ENCODE results near the gene ATP11A.

ATP11A gene

DNA sequence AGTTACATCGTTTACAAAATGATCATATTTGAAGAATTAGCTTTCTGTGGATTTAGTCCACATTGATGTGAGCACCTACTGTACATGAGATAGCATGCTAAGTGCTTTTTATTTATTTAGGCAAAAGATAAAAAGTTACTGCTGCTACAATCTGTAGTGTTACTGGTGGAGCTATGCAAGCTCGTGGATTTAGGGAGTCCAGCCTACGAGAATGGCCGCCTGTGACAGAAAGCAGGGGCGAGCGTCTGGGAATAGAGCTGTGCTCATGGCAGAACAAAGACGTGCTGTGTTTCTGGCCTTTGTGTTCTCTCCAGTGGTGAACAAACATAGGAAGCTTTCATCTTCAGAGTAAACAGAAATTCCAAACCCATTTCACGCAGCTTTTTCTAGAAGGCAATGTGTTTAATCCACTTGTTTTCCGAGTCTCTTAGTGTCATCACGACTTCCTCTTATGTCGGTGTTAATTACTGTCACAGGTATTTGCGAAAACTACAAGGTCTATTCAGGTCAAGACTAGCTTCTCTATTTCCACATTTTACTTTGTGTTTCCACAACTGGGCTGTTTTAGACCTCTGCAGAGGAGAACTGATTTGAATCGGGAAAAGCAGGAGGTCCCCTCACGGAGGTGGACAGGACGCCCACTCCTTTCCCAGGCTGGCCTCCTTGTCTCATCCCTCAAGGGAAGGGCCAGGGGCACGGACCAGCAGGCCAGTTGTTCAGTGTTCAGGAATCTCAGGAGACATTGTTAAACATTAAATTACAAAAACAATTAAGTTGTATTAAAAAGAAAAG is 67.3 kb downstream of the ATP11A start:
- no peak overlapping the region for H3K4me3 ChIP-seq (ENCODE audit: low read depth, low read length)
- TF ChIP-seq, protein P1, sequence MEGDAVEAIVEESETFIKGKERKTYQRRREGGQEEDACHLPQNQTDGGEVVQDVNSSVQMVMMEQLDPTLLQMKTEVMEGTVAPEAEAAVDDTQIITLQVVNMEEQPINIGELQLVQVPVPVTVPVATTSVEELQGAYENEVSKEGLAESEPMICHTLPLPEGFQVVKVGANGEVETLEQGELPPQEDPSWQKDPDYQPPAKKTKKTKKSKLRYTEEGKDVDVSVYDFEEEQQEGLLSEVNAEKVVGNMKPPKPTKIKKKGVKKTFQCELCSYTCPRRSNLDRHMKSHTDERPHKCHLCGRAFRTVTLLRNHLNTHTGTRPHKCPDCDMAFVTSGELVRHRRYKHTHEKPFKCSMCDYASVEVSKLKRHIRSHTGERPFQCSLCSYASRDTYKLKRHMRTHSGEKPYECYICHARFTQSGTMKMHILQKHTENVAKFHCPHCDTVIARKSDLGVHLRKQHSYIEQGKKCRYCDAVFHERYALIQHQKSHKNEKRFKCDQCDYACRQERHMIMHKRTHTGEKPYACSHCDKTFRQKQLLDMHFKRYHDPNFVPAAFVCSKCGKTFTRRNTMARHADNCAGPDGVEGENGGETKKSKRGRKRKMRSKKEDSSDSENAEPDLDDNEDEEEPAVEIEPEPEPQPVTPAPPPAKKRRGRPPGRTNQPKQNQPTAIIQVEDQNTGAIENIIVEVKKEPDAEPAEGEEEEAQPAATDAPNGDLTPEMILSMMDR (conservative IDR thresholded peaks at IDR 0.05; ENCODE audit: low read depth, low read length), result no peak
- DNase-seq (ENCODE audit: low read depth), result no peak

DNA sequence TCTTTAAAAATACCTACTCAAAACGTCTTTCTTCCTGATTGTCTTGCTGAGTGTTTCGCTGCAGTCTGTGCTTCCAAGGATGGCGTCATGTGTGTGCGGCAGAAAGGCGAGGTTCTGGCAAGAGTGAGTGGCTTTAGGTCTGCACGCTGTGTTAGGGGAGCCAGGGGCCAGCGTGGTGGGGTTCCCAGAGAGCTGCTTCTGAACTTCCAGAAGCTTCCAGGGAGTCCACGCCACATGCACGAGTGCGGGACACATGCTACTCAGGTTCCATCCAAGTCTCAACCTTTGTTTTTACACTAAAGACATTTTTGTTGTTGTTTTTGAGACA is 67.9 kb downstream of the ATP11A start:
- TF ChIP-seq, protein P1 (conservative IDR thresholded peaks at IDR 0.05; ENCODE audit: low read depth, low read length), result no peak
- DNase-seq (ENCODE audit: low read depth), result no peak
- no peak overlapping the region for H3K4me3 ChIP-seq (ENCODE audit: low read depth, low read length)

DNA sequence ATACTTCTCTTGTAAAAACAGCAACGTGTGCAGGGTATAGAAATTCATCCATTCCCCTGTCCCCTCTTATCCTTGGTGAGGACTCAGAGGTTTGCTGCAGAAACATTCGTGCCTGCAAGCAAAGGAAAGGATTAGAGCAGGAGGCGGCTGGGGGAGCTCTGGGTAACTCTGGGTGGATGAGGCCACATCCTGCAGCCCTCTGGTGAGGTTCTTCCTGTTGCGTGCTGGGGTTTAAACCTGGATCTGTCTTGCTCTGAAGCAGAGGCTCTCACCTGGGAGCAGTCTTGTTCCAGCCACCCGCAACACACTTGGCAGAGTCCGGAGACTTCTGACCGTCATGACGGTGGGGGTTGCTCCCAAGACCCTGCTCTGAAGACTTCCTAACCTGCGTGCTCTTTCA is 69.2 kb downstream of the ATP11A start:
- DNase-seq (ENCODE audit: low read depth), result no peak
- TF ChIP-seq, protein P1 (conservative IDR thresholded peaks at IDR 0.05; ENCODE audit: low read depth, low read length), result no peak

DNA sequence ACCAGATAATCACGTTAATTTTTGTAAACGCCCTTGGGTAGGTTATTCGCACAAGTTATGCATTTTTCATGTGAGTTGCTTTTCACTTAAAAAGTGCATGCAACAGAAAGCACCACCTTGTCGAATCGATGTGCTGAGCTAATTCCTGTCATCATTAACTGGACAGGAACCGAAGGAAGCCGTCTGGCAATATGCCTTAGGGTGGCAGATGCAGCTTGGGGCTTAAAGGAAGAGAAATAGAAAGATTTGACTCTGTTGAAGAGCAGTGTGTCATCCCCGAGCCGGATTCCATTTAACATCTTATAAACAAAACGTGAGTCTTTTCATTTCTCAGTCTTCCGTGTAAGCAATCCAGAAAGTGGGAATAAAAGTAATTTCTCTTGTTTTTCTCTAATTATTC is 70.0 kb downstream of the ATP11A start:
- no peak for DNase-seq (ENCODE audit: low read depth)
- TF ChIP-seq, protein P1 (conservative IDR thresholded peaks at IDR 0.05; ENCODE audit: low read depth, low read length), result no peak

More for the DNA sequence above, 69.2 kb downstream of the ATP11A start:
- H3K4me3 ChIP-seq (ENCODE audit: low read depth, low read length), result no peak overlapping the region

DNA sequence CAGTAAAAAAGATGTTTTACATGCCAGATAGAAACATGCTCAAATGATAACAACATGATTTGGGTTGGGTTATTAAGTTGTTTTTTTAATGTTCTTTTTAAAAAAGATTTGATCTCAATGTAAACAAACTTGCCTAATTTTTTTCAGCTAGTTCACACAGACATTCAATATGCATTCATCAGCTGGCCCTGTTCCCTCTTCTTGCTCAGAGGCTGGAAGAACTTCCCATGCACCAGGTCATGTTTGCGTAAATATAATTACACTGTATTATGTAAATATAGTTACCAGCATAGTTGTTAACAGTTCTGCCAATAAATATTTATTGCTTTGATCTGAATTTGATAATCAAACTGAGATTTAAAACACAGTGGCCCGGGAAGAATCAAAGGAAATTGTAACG is 70.6 kb downstream of the ATP11A start:
- H3K4me3 ChIP-seq (ENCODE audit: low read depth, low read length), result peak overlapping the region; percentile 63
- peak; percentile 46 for DNase-seq (ENCODE audit: low read depth)
- TF ChIP-seq, protein P1 (conservative IDR thresholded peaks at IDR 0.05; ENCODE audit: low read depth, low read length), result no peak

More for the DNA sequence above, 70.0 kb downstream of the ATP11A start:
- no peak overlapping the region for H3K4me3 ChIP-seq (ENCODE audit: low read depth, low read length)

DNA sequence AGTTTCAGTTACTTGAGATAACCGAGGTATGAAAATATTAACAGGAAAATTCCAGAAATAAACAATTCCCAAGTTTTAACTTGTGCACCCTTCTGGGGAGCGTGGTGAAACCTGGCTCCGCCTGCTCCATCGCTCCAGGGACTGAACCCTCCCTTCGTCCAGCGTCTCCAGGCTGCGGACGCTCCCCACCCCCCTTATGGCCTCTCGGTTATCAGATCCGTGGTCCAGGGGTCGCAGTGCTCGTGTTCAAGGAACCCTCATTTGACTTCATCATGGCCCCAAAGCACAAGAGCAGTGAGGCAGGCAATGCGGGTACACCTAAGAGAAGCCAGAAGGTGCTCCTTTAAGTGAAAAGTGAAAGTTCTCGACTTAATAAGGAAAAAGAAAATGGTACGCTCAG is 71.1 kb downstream of the ATP11A start:
- peak overlapping the region; percentile 63 for H3K4me3 ChIP-seq (ENCODE audit: low read depth, low read length)
- DNase-seq (ENCODE audit: low read depth), result peak; percentile 26
- TF ChIP-seq, protein P1 (conservative IDR thresholded peaks at IDR 0.05; ENCODE audit: low read depth, low read length), result no peak
